NCI-H82 treated with DMSO at 0.1 percent for 48 hours (cell line): Measurements from ENCODE around the gene CCDC138.

Experiments
- DNase-seq: peaks from one replicate; lab custom pipeline; 2025; ENCODE audit not compliant: unreplicated experiment; lab: John Stamatoyannopoulos, UW

The CCDC138 gene

GRCh38 chr2:108884619-108885018 is 98.0 kb downstream of the CCDC138 start:
- DNase-seq = no peak

- no peak for DNase-seq
Measured at GRCh38 chr2:108889907-108890306, 103.3 kb downstream of the CCDC138 start.

GRCh38 chr2:108893277-108893676 is 106.7 kb downstream of the CCDC138 start:
- no peak for DNase-seq

- DNase-seq = no peak
Measured at GRCh38 chr2:108894766-108895165, 108.2 kb downstream of the CCDC138 start.

- DNase-seq = no peak
Measured at GRCh38 chr2:108895188-108895587, 108.6 kb downstream of the CCDC138 start.

- no peak for DNase-seq
Measured at GRCh38 chr2:108896741-108897140, 110.2 kb downstream of the CCDC138 start.

- DNase-seq = no peak
Measured at GRCh38 chr2:108898315-108899082, 111.9 kb downstream of the CCDC138 start.

GRCh38 chr2:108904680-108905079 is 118.1 kb downstream of the CCDC138 start:
- no peak for DNase-seq

- no peak for DNase-seq
Measured at GRCh38 chr2:108905176-108905575, 118.6 kb downstream of the CCDC138 start.

- DNase-seq = no peak
Measured at GRCh38 chr2:108905906-108906305, 119.3 kb downstream of the CCDC138 start.

- DNase-seq = no peak
Measured at GRCh38 chr2:108906403-108907077, 120.0 kb downstream of the CCDC138 start.

- no peak for DNase-seq
Measured at GRCh38 chr2:108907822-108908712, 121.5 kb downstream of the CCDC138 start.

- no peak for DNase-seq
Measured at GRCh38 chr2:108908713-108909070, 122.1 kb downstream of the CCDC138 start.

- no peak for DNase-seq
Measured at GRCh38 chr2:108909275-108909823, 122.8 kb downstream of the CCDC138 start.

GRCh38 chr2:108910011-108910431 is 123.5 kb downstream of the CCDC138 start:
- DNase-seq = no peak

- DNase-seq = no peak
Measured at GRCh38 chr2:108910541-108911396, 124.2 kb downstream of the CCDC138 start.

- no peak for DNase-seq
Measured at GRCh38 chr2:108911401-108911800, 124.8 kb downstream of the CCDC138 start.

- DNase-seq = no peak
Measured at GRCh38 chr2:108911807-108912628, 125.4 kb downstream of the CCDC138 start.

- no peak for DNase-seq
Measured at GRCh38 chr2:108912629-108912902, 126.0 kb downstream of the CCDC138 start.
